Hematopoietic multipotent progenitor cell treated with erythropoietin and hydrocortisone succinate and interleukin-3 and kit ligand, for 4 days (in vitro differentiated cells): Measurements from ENCODE around the gene YIPF7.

Experiments
- DNase-seq: peaks from one replicate; pipeline ENCODE4 v3.0.0-alpha.2; 2015

Gene YIPF7

DNA sequence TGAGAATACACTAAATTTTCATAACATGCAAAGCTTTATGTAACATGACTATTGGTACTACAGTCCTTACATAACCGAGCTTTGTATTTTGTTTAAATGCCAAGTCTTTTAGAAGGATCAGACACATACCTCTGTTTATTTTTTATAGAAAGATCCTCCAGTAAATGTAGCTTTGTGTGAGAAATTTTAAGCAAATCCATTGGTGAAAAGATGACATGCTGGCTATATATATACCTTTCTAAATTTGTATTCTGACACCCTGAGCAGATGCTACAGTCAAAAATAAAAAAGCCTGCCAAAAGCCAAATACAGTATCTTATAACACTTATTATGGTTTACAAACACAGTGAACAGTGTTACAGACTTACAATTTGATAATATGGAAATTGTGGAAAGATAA lies at the start of gene YIPF7:
TSS of gene YIPF7 (minus strand) at position 201 of the 400 bp plus-strand sequence. CDS start 1,525 bp downstream, outside the sequence.
- no peak for DNase-seq

GRCh38 chr4:44701037-44701436 lies 49.6 kb upstream of the YIPF7 start:
- DNase-seq, result no peak

GRCh38 chr4:44700427-44700826 lies 49.0 kb upstream of the YIPF7 start:
- DNase-seq, result no peak

DNA sequence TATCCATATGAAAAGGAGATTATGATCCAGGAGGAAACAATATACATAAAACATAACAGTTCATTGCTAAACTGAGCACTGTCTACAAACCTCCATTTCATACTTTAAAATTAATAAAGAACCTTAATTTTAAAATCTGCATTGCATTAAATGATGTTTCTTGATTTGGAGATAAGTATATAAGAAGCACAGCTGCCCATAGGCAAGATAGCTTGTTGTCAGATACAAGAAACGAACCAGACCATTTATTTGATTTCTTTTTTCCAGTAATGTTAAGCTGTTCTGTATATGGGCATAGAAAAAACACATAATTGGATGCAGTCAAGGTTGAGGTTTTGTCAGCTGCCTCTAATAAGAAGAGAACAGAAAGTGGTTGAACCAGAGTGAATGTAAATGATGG lies 33.2 kb upstream of the YIPF7 start:
- no peak for DNase-seq

- DNase-seq, result no peak
Measured at GRCh38 chr4:44679060-44679459, 27.6 kb upstream of the YIPF7 start.

GRCh38 chr4:44678094-44679041 lies 26.9 kb upstream of the YIPF7 start, which contains the start of gene GUF1:
GUF1 (plus strand) TSS chr4:44678420; CDS start chr4:44678623, 203 bp downstream.
- DNase-seq, result peak; percentile 97

- DNase-seq, result peak; percentile 38
Measured at GRCh38 chr4:44675366-44675765, 23.9 kb upstream of the YIPF7 start.

DNA sequence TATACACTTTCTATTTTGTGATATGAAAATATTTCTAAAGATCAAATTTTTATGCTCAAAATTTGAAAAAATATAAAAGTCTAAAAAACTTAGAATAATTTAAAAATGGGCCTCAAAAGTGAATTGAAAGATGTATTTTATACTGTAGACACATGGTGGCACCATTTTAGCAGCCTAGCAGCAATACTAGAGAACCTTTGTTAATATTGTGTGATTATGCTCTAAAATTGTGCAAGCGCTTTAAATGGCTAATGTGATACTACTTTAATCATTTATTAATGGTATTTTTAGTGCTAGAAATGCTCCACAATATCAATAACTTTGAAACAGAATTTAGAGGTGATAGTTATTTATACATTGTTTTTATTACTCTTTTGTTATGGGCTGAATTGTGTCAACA lies 23.0 kb upstream of the YIPF7 start:
- DNase-seq, result peak; percentile 61

DNA sequence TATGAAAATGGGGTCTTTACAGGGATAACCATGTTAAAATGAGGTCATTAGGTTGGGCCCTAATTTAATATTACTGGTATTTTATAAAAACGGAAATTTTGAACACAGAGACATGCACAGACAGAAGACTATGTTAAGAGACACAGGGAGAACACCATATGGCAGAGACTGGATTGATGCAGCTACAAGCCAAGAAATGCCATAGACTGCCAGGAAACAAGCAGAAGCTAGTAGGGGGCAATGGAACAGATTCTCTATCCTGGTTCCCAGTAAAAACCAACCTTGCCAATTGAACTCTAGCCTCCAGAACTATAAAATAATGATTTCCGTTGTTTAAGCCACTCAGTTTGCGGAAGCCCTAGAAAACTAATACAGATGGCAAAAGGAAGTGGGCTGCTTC lies 20.2 kb upstream of the YIPF7 start:
- DNase-seq, result no peak

DNA sequence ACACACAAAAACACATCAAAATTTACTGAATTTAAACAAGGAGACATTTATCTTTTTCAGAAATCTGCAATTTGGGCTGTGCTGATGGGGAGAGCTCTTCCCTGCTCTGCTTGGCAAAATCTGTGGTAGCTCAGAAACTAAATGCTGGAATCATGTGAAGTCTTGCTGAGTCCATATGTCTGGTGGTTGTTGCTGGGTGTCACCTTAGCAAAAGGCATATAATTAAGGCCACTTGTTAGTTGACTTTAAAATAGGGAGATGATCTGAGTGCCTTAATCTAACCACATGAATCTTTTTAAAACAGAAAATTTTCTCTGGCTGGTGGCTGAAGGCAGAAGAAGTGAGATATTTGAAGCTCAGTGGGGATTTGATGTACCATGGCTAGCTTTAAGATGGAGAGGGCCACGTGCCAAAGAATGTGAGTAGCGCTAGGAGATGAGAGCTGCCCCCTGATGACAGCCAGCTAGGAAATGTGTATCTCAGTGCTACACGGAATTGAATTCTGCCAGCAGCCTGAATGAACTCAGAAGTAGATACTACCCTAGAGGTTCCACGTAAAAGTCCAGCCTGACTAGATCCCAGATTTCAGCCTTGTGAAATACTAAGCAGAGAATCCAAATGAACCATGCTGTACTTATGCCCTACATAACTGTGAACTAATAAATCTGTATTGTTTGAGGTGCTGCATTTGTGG lies 19.2 kb upstream of the YIPF7 start:
- no peak for DNase-seq

DNA sequence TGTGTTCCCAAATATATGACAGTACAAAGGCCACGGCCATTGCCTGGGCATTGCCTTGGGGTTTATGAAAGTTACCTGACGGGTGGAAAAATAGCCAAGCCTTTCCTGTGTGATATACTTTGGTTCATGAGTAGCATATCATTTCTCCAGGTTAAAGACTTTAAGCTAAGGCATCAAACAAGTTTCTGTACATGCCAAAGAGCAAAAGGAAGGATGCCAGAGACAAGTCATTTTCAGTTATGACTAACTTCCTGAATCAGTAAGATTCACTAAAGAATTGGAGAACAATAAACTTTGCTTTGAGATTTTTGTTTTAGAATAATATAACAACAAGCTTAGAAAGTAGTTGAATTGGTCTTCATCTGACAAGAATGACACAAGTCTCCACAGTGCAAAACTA lies 17.1 kb upstream of the YIPF7 start:
- no peak for DNase-seq

GRCh38 chr4:44663539-44664263 lies 12.3 kb upstream of the YIPF7 start:
- DNase-seq, result no peak

GRCh38 chr4:44662623-44663005 lies 11.2 kb upstream of the YIPF7 start:
- DNase-seq, result peak; percentile 30

GRCh38 chr4:44661940-44662622 lies 10.7 kb upstream of the YIPF7 start:
- DNase-seq, result no peak

DNA sequence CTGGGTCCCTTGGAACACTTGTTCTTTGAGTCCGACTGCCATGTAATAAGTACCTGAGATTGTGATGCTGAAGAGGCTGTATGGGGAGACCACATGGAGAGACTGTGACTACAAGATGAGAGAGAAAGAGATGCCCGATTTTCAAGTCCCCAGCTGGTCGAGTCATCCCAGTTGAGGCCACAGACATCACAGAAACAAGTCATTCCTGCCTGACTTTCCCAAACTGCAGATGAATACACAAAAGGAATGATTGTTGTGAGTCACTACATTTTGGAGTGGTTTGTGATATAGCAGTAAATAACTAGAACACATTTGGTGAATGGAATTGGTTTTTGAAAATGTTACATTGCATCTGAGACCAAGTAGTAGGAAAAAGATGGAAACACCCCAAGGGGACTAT lies 9.0 kb upstream of the YIPF7 start:
- DNase-seq, result no peak

- no peak for DNase-seq
Measured at GRCh38 chr4:44652002-44652401, 577 bp upstream of the YIPF7 start.

GRCh38 chr4:44646151-44646550 lies 5.3 kb downstream of the YIPF7 start:
- no peak for DNase-seq

DNA sequence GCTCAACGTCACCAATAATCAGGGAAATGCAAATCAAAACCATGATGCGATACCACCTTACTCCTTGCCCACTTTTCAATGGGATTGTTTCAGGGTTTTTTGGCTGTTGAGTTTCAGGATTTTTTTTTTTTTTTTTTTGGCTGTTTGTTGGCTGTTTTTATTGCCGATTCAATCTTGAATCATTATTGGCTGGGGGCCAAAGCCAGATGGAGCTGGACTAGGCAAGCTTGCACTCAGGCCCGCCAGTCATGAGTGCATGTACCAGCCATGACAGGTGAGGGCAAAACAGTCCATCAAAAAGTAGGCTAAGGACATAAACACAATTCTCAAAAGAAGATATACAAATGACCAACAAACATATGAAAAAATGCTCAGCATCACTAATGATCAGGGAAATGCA lies 13.3 kb downstream of the YIPF7 start:
- no peak for DNase-seq

DNA sequence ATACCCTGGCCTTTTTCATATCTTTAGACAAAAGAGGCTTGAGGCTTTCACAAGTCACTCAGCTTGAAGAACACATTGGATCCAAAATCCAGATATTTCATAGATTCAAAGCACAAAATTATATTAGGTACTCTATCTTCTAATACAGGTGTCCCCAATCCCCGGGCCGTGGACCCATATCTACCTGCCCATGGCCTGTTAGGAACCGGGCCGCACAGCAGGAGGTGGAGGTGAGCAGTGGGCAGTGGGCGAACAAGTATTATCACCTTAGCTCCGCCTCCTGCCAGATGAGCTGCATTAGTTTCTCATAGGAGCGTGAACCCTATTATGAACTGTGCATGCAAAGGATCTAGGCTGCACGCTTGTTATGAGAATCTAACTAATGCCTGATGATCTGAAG lies 18.7 kb downstream of the YIPF7 start:
- no peak for DNase-seq

- DNase-seq, result peak; percentile 9
Measured at GRCh38 chr4:44632089-44632488, 19.3 kb downstream of the YIPF7 start.

GRCh38 chr4:44629280-44629866 lies 22.1 kb downstream of the YIPF7 start:
- peak; percentile 81 for DNase-seq

DNA sequence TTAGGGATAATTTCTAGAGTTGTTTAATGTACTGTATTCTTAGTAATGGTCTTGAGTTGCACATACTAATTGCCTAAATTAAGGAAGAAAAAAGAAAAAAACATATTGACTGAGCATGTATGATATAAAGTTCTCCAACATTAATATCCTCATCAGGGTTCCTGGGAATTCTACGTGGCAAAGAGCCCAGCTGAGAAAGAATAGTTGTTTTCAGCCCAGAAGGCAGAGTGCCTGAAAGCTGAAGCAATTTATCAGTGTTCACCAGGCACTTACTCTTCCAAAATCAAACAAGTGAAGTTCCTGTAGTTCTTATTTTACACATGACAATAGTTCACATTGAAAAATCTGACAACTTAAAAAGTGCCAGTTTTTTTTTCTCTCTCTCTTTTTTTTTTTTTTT lies 27.7 kb downstream of the YIPF7 start:
- no peak for DNase-seq
